Measurements from ENCODE around the gene PDCD10.

PDCD10 gene

GRCh38 chr3:167736264-167736787, 1.6 kb upstream of the PDCD10 start:
- intact Hi-C loops (cut with DNase I): loop anchor here (5.0 kb wide), 2 partner anchors 76 to 146 kb away; no protein-coding TSS in a partner anchor
- no peak for DNase-seq

- DNase-seq: peak; percentile 80 to 99 (median 90)
- intact Hi-C loops (cut with DNase I): loop anchor here (5.0 kb wide), 2 partner anchors 77 to 147 kb away; no protein-coding TSS in a partner anchor
These were observed 794 bp upstream of the PDCD10 start, which contains the start of gene SERPINI1 for GRCh38 chr3:167735233-167736138. Gene SERPINI1 (plus strand): TSS chr3:167735721. CDS start chr3:167789129, 53,408 bp downstream.

GRCh38 chr3:167733961-167734497, 663 bp downstream of the PDCD10 start:
- intact Hi-C loops (cut with DNase I): no loop called here

GRCh38 chr3:167732313-167733065, 2.2 kb downstream of the PDCD10 start:
- DNase-seq: no peak
- intact Hi-C loops (cut with DNase I): no loop called here

More at GRCh38 chr3:167733961-167734497, 663 bp downstream of the PDCD10 start:
- DNase-seq: no peak

- no peak for DNase-seq
- intact Hi-C loops (cut with DNase I): no loop called here
These were observed 3.3 kb downstream of the PDCD10 start for GRCh38 chr3:167731393-167731792.

GRCh38 chr3:167729591-167729990, 5.1 kb downstream of the PDCD10 start:
- no peak for DNase-seq
- intact Hi-C loops (cut with DNase I): no loop called here

- no peak for DNase-seq
- intact Hi-C loops (cut with DNase I): no loop called here
These were observed 5.9 kb downstream of the PDCD10 start for GRCh38 chr3:167728632-167729323.

- intact Hi-C loops (cut with DNase I): no loop called here
These were observed 6.5 kb downstream of the PDCD10 start for GRCh38 chr3:167728176-167728575.

GRCh38 chr3:167723872-167724271, 10.8 kb downstream of the PDCD10 start:
- no peak for DNase-seq
- intact Hi-C loops (cut with DNase I): no loop called here

More at GRCh38 chr3:167728176-167728575, 6.5 kb downstream of the PDCD10 start:
- DNase-seq: no peak

GRCh38 chr3:167723025-167723512, 11.6 kb downstream of the PDCD10 start:
- DNase-seq: no peak
- intact Hi-C loops (cut with DNase I): no loop called here

GRCh38 chr3:167718582-167718981, 16.1 kb downstream of the PDCD10 start:
- no peak for DNase-seq
- intact Hi-C loops (cut with DNase I): no loop called here

GRCh38 chr3:167716920-167717319, 17.8 kb downstream of the PDCD10 start:
- DNase-seq: no peak
- intact Hi-C loops (cut with DNase I): no loop called here

GRCh38 chr3:167714871-167715270, 19.8 kb downstream of the PDCD10 start:
- DNase-seq: no peak
- intact Hi-C loops (cut with DNase I): no loop called here

- DNase-seq: no peak
- intact Hi-C loops (cut with DNase I): no loop called here
These were observed 22.2 kb downstream of the PDCD10 start for GRCh38 chr3:167712445-167712844.

- intact Hi-C loops (cut with DNase I): no loop called here
- DNase-seq: no peak
These were observed 23.3 kb downstream of the PDCD10 start for GRCh38 chr3:167711439-167711838.

GRCh38 chr3:167710552-167710951, 24.1 kb downstream of the PDCD10 start:
- no peak for DNase-seq
- intact Hi-C loops (cut with DNase I): no loop called here

- peak in 1 of 10 donors; percentile 30 for DNase-seq
- intact Hi-C loops (cut with DNase I): no loop called here
These were observed 25.0 kb downstream of the PDCD10 start for GRCh38 chr3:167709690-167710089.

GRCh38 chr3:167705840-167706239, 28.9 kb downstream of the PDCD10 start:
- DNase-seq: no peak
- intact Hi-C loops (cut with DNase I): no loop called here

- DNase-seq: no peak
- intact Hi-C loops (cut with DNase I): no loop called here
These were observed 33.8 kb downstream of the PDCD10 start for GRCh38 chr3:167700926-167701325.

GRCh38 chr3:167700046-167700445, 34.6 kb downstream of the PDCD10 start:
- intact Hi-C loops (cut with DNase I): no loop called here
- DNase-seq: no peak

All from posterior cingulate gyrus (tissue), 11 donors.